Nucleus accumbens (tissue), 56 donors: Measurements from ENCODE around the gene ZNF853.
A peak's percentile ranks its signal among the peaks of the same experiment; 100 is the strongest.
"Not testable (repeated sequence)": the region's sequence is repeated elsewhere in the genome, so short reads cannot be mapped to it uniquely, and the experiment has no call there.

Source experiments
- DNase-seq, 56 donors: peaks; one replicate each; lab custom pipeline; 2025; lab: John Stamatoyannopoulos, UW

Gene ZNF853

DNA sequence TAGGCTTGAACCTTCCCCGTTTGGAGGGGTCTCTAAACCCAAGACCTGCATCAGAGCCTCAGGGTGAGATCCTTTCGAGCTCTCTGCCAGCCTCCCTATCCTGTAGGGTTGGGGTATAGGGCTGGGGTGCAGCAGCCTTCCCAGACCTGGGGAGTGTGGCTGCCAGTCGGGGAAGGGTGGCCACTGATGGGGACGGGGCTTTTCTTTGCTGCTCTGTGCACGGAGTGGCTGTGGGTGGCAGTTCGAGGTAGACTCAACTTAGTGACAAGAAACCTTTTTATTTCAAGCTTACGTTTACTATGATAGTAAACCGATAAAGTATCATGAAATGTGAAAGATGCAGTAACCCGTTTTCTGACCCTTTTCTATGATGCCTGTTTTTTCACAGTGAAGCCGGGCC lies 34.7 kb downstream of the ZNF853 start:
- no peak for DNase-seq

DNA sequence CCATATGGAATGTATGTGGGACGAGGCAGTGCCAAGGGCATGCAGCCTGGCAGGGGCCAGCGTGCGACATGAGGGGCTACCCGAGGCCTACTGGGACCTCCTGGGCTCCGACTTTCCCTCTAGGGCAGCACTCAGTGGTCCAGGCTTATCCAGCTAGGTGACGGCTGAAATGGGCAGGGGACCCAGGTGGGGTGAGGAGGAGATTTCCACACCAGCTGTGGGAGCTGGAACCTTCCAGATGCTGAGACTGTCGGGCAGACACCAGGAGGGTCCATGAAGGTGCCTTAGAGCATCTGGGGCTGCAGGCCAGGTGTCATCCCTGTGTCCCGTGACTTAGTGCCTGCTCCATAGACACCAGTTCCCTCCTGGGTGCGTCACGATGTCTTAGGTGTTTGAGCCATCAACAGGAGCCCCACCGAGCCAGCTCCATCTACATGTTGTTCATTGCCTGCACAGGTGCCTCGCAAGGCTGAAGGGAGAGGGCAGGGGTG lies 35.2 kb downstream of the ZNF853 start:
- no peak for DNase-seq

DNA sequence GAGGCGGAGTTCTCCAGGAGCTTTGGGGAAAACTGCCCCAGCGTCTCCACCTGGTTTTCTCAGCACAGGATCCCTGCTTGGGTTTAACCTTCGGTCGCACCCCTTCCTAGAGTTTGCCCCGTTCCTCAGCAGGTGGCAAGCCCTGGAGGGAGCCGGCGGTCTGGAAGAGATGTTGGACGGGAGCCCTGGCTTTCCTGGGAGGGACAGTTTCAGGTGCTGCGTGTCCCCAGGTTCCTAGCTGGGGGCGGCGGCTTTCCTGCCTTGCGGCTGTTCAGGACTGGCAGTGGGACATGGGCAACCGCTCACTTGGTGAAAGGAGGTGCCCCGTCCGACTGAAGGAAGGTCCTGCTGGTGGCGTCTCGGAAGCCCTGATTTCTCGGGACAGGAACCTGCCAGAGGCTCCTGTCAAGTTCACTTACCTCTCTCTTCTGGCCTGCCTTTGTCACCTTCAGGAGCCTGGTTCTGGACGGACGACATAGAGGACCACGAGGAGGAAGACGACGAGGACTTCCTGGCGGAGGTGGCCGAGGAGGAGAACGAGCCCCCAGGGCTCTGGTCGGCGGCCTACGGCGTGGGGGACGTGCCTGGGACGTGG lies 36.5 kb downstream of the ZNF853 start:
- DNase-seq = no peak

DNA sequence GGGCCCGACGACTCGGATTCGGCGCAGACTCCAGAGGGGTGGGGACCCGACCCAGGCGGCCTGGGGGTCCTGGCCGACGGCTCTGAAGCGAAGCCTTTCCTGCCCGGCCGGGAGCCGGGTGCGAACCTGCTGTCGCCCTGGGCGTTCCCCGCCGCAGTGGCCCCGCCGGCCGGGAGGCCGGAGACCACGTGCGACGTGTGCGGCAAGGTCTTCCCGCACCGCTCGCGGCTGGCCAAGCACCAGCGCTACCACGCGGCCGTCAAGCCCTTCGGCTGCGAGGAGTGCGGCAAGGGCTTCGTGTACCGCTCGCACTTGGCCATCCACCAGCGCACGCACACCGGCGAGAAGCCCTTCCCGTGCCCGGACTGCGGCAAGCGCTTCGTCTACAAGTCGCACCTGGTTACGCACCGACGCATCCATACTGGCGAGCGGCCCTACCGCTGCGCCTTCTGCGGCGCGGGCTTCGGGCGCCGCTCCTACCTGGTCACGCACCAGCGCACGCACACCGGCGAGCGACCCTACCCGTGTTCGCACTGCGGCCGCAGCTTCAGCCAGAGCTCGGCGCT lies 37.1 kb downstream of the ZNF853 start:
- no peak for DNase-seq

DNA sequence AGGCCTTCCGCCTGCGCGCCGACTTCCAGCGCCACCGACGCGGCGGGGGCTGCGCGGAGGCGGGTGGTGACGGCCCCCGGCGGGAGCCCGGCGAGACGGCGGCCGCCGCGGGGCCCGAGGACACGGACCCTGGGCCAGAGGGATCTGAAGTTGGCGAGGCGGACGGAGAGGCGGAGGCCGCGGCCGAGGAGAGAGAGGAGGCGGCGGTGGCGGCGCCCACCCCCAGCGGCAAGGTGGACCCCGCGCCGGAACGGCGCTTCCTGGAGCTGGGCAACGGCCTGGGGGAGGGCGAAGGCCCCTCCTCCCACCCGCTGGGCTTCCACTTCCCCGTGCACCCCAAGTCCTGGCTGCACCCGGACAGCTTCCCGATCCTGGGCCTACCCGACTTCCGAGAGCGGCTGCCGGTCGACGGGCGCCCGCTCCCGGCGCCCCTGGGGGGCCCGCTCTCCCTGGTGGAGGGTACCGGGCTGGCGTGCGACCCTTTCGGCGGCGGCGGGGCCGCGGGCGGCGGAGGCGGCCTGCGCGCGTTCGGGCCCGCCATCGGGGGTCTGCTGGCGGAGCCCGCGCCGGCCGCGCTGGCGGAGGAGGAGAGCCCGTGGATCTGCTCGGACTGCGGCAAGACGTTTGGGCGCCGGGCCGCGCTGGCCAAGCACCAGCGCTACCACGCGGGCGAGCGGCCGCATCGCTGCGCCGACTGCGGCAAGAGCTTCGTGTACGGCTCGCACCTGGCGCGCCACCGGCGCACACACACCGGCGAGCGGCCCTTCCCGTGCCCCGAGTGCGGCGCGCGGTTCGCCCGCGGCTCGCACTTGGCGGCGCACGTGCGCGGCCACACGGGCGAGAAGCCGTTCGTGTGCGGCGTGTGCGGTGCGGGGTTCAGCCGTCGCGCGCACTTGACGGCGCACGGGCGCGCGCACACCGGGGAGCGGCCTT lies 37.9 kb downstream of the ZNF853 start:
- DNase-seq = no peak

DNA sequence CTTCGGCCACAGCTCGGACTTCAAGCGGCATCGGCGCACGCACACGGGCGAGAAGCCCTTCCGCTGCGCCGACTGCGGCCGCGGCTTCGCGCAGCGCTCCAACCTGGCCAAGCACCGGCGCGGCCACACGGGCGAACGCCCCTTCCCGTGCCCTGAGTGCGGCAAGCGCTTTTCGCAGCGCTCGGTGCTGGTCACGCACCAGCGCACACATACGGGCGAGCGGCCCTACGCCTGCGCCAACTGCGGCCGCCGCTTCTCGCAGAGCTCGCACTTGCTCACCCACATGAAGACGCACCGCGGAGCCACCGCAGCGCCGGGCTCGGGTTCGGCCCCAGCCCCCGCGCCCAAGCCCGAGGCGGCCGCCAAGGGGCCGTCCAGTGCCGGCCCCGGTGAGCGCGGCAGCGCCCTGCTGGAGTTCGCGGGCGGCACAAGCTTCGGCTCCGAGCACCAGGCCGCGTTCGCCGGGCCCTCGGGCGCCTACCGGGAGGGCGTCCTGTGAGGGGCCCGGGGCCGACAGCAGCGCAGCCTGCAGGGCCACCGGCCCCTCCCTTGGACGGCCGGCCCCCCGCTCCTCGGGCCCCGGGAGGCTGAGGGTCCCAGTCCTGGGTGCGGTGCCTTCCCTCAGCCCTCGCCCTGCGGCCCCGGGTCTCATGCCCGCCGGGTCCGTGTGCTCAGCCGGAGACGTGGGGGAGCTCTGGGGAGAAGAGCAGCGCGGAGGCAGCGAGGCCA lies 38.9 kb downstream of the ZNF853 start:
- DNase-seq = no peak

DNA sequence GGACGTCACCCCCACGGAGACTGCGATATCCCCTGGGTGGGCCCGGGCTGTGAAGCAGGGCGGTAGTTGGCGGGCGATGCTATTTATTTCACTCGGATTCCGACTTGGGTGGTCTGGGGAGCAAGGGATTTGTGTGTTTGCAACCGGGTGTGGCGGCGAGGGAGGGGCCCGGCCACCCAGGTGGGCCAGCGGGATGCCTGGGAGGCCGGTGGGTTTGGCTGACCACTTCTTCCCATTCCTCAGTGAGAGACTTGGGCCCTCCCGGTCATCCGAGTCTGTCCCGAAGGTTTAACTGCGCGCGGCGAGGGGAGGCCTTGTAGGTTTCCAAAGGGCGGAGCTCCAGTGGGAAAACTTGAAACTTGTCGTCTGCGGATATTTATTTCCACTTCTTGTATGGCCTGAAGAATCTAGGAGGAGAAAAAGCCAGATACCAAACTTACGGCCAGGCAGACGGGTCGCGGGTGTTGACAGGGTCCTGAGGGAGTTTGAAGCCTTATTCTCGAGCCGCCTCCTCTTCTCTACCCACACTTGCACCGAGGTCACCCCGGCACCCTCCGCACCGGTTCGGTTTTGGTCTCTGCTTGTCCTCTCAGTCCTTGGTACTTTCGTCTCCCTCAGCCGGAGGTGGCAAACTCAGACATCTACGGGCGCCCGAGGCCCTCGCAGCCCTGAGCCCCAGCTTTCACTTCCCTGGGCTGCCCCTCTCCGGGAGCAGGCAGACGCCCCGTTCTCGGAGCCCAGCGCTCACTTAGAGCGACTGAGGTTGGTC lies 39.6 kb downstream of the ZNF853 start:
- DNase-seq = no peak

DNA sequence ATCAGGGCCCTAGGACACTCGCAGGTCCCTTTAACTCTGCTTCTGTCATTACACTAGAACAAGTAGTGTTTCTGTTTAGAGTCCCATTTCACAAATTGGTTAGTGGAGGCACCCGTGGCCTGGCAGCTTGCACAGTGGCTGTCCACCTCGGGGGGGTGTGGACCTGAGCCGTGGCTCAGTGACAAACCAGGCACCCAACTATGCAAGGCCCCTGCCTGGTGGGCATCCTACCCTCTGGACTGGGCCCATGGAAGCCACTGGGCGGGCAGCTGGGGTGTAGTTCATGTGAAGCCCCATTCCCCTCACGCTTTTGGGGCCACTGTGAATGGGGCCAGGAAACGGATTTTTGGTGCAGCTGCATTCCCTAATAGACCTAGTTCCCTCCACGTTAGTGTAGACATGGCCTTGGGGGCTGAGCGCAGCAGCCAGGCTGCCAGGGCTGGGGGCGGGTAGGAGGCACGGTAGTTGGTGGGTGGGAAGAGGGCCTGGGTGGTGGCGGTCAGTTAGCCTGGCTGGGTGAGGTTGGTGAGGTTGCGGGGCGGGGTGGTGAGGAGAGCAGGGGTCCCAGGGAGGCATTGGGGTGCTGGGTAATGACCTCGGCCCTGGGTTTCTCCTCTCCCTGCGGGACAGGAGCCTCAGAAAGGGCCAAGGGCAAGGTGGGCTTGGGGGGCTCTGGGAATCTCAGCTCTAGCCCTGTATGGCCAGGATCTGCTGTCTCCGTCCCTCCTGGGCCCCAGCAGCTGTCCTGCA lies 40.4 kb downstream of the ZNF853 start:
- DNase-seq = no peak

DNA sequence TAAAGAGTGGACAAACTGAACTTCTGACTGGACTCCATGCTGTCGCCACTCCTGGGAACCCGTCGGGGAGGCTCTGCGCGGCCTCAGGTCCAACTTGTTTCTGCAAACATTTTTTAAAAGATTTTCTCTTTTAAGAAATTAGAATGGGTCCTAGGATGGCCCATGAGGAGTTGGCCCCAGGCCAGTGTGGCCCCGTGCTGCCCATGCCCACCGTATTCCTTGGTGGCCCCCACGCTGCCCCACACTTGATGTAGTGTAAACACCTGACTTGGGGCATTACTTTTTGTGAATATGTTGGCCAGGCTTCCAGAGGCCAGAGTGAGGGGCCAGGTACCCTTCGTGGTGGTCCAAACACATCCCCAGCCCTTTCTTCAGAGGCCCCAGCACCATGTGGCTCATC lies 41.0 kb downstream of the ZNF853 start:
- no peak for DNase-seq

DNA sequence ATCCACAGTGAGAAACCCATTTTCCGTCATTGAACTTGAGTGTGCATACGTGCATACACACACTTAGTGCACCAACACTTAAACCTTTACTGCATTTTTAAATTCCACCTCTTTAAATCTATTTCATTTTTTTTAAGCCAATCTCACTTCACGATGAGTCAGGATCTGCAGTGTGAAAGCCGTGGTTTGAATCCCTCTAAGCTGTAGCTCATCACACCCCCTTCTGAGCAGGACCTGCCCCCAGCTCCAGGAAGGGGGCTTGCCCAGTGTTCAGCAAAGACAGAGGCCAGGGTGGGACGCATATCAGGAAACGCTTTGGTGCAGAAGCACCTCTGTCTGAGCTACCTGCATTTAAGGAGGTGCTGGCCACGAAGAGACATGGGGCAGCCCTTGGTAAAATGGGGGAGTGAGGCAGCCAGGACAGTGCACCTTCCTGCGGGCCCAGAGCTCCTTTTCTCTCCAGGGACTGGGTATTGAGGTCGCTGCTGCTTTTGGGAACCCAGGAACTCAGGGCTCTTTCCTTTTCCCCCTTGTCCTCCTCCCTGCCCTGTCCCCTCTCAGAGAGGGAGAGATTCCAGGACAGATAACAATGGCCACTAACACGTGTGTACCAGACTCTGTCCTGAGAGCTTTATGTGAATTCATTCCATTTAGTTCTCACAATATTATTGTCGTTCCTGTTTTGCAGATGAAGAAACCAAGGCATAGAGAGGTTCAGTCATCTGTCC lies 43.4 kb downstream of the ZNF853 start:
- peak in 1 of 56 donors; percentile 29 for DNase-seq

DNA sequence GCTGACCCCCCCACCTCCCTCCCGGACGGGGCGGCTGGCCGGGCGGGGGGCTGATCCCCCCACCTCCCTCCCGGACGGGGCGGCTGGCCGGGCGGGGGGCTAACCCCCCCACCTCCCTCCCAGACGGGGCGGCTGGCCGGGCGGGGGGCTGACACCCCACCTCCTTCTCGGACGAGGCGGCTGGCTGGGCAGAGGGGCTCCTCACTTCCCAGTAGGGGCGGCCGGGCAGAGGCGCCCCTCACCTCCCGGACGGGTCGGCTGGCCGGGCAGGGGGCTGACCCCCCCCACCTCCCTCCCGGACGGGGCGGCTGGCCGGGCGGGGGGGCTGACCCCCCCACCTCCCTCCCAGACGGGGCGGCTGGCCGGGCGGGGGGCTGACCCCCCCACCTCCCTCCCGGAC lies 55.4 kb downstream of the ZNF853 start:
- DNase-seq = not testable (repeated sequence)
